Hepatocyte (in vitro differentiated cells): ENCODE results near the gene COX7A2L.

Experiments used
- CTCF ChIP-seq: fragments of 200-600 bp; sonication (generic); IDR thresholded peaks from 2 replicates; pipeline ENCODE4 v1.5.1; 2016; ENCODE audit warnings: antibody characterized with exemption, mild to moderate bottlenecking; ENCODE audit not compliant: poor library complexity
- EZH2 ChIP-seq: fragments of 200-600 bp; sonication (generic); IDR thresholded peaks from 2 replicates; pipeline ENCODE4 v1.6.1; 2016; ENCODE audit warnings: antibody characterized with exemption, mild to moderate bottlenecking, borderline replicate concordance

GRCh38 chr2:42359965-42360483 lies 993 bp downstream of the COX7A2L start:
- TF ChIP-seq CTCF (no peak), EZH2 (no peak)
